Measurements from ENCODE around the gene RNASE8.

Gene RNASE8

GRCh38 chr14:21081521-21082142, 24.0 kb downstream of the RNASE8 start:
- no peak overlapping the region for H3K4me3 ChIP-seq (ENCODE audit: low read length)
- H3K36me3 ChIP-seq (ENCODE audit: control insufficient read depth, low read length), result no peaks in the 10 kb centered on the region
- no peaks in the 10 kb centered on the region for H4K20me1 ChIP-seq (ENCODE audit: control insufficient read depth, insufficient read depth, low read depth, low read length)
- H3K79me2 ChIP-seq (ENCODE audit: control insufficient read depth, low read length), result no peaks in the 10 kb centered on the region
- H3K4me2 ChIP-seq (ENCODE audit: low read length), result no peak overlapping the region
- H3F3A ChIP-seq (ENCODE audit: control insufficient read depth, insufficient read depth), result no peaks in the 10 kb centered on the region
- H3K9me2 ChIP-seq (replicated peaks; ENCODE audit: control insufficient read depth, low read length), result no peaks in the 10 kb centered on the region
- no peaks in the 10 kb centered on the region for H3K9me3 ChIP-seq (ENCODE audit: control insufficient read depth, insufficient read depth, low read length)
- peaks cover 3% of the 10 kb centered on the region for H3K27me3 ChIP-seq (ENCODE audit: control insufficient read depth, low read length)
- H3K4me1 ChIP-seq (ENCODE audit: control insufficient read depth, low read length), result no peaks in the 10 kb centered on the region
- H3K27ac ChIP-seq (ENCODE audit: low read depth, low read length), result no peak overlapping the region
- TF ChIP-seq CTCF (IDR thresholded peaks at IDR 0.05; ENCODE audit: low read depth, low read length, poor library complexity, severe bottlenecking) (no peak), EZH2phosphoT487 (IDR thresholded peaks at IDR 0.05; ENCODE audit: borderline replicate concordance, low read length) (no peak)

GRCh38 chr14:21083565-21084325, 26.1 kb downstream of the RNASE8 start:
- no peak overlapping the region for H3K27ac ChIP-seq (ENCODE audit: low read depth, low read length)
- no peaks in the 10 kb centered on the region for H3K9me3 ChIP-seq (ENCODE audit: control insufficient read depth, insufficient read depth, low read length)
- no peak for TF ChIP-seq CTCF (IDR thresholded peaks at IDR 0.05; ENCODE audit: low read depth, low read length, poor library complexity, severe bottlenecking)
- no peak for TF ChIP-seq EZH2phosphoT487 (IDR thresholded peaks at IDR 0.05; ENCODE audit: borderline replicate concordance, low read length)
- H3K4me2 ChIP-seq (ENCODE audit: low read length), result no peak overlapping the region
- H3K4me3 ChIP-seq (ENCODE audit: low read length), result no peak overlapping the region
- H3K79me2 ChIP-seq (ENCODE audit: control insufficient read depth, low read length), result no peaks in the 10 kb centered on the region
- H4K20me1 ChIP-seq (ENCODE audit: control insufficient read depth, insufficient read depth, low read depth, low read length), result peaks cover 2% of the 10 kb centered on the region; the same call in 1 of the 2 replicates
- no peaks in the 10 kb centered on the region for H3F3A ChIP-seq (ENCODE audit: control insufficient read depth, insufficient read depth)
- no peaks in the 10 kb centered on the region for H3K36me3 ChIP-seq (ENCODE audit: control insufficient read depth, low read length)
- H3K4me1 ChIP-seq (ENCODE audit: control insufficient read depth, low read length), result peaks cover 6% of the 10 kb centered on the region
- no peaks in the 10 kb centered on the region for H3K9me2 ChIP-seq (replicated peaks; ENCODE audit: control insufficient read depth, low read length)
- peaks cover 3% of the 10 kb centered on the region for H3K27me3 ChIP-seq (ENCODE audit: control insufficient read depth, low read length)

- H4K20me1 ChIP-seq (ENCODE audit: control insufficient read depth, insufficient read depth, low read depth, low read length), result peaks cover 2% of the 10 kb centered on the region; the same call in 1 of the 2 replicates
- no peaks in the 10 kb centered on the region for H3K9me2 ChIP-seq (replicated peaks; ENCODE audit: control insufficient read depth, low read length)
- TF ChIP-seq EZH2phosphoT487 (IDR thresholded peaks at IDR 0.05; ENCODE audit: borderline replicate concordance, low read length), result no peak
- TF ChIP-seq CTCF (IDR thresholded peaks at IDR 0.05; ENCODE audit: low read depth, low read length, poor library complexity, severe bottlenecking), result no peak
- peaks cover 3% of the 10 kb centered on the region; the same call in 1 of the 2 replicates for H3K27me3 ChIP-seq (ENCODE audit: control insufficient read depth, low read length)
- H3F3A ChIP-seq (ENCODE audit: control insufficient read depth, insufficient read depth), result no peaks in the 10 kb centered on the region
- no peak overlapping the region for H3K4me2 ChIP-seq (ENCODE audit: low read length)
- H3K4me1 ChIP-seq (ENCODE audit: control insufficient read depth, low read length), result peaks cover 6% of the 10 kb centered on the region
- no peaks in the 10 kb centered on the region for H3K36me3 ChIP-seq (ENCODE audit: control insufficient read depth, low read length)
- no peak overlapping the region for H3K4me3 ChIP-seq (ENCODE audit: low read length)
- no peaks in the 10 kb centered on the region for H3K79me2 ChIP-seq (ENCODE audit: control insufficient read depth, low read length)
- H3K27ac ChIP-seq (ENCODE audit: low read depth, low read length), result no peak overlapping the region
- H3K9me3 ChIP-seq (ENCODE audit: control insufficient read depth, insufficient read depth, low read length), result no peaks in the 10 kb centered on the region
Observed at GRCh38 chr14:21084396-21084795, 26.8 kb downstream of the RNASE8 start.

Data from DOHH2 (cell line).